Activated T-cell treated with anti-CD3 and anti-CD28 coated beads, Interleukin-2, amount 50 U/mL, for 24 hours (primary cell): Measurements from ENCODE around the gene CIROP.

Experiments used
- DNase-seq: peaks from one replicate; pipeline ENCODE4 v3.0.0-alpha.2; 2020
- H3K27ac Mint-ChIP-seq: 2 replicates; pipeline ENCODE4 v1.8.0; 2020; ENCODE audit warnings: mild to moderate bottlenecking, mixed read lengths
- H3K27me3 Mint-ChIP-seq: 2 replicates; pipeline ENCODE4 v1.8.0; 2020; ENCODE audit warnings: mixed read lengths
- H3K36me3 Mint-ChIP-seq: 2 replicates; pipeline ENCODE4 v1.8.0; 2020; ENCODE audit warnings: low read depth, mixed read lengths
- H3K4me1 Mint-ChIP-seq: 2 replicates; pipeline ENCODE4 v1.8.0; 2020; ENCODE audit warnings: low read depth, mixed read lengths
- H3K4me3 Mint-ChIP-seq: 2 replicates; pipeline ENCODE4 v1.8.0; 2020; ENCODE audit warnings: mild to moderate bottlenecking, moderate library complexity, mixed read lengths
- H3K9me3 Mint-ChIP-seq: 2 replicates; pipeline ENCODE4 v1.8.0; 2020; ENCODE audit warnings: mixed read lengths

Gene CIROP

DNA sequence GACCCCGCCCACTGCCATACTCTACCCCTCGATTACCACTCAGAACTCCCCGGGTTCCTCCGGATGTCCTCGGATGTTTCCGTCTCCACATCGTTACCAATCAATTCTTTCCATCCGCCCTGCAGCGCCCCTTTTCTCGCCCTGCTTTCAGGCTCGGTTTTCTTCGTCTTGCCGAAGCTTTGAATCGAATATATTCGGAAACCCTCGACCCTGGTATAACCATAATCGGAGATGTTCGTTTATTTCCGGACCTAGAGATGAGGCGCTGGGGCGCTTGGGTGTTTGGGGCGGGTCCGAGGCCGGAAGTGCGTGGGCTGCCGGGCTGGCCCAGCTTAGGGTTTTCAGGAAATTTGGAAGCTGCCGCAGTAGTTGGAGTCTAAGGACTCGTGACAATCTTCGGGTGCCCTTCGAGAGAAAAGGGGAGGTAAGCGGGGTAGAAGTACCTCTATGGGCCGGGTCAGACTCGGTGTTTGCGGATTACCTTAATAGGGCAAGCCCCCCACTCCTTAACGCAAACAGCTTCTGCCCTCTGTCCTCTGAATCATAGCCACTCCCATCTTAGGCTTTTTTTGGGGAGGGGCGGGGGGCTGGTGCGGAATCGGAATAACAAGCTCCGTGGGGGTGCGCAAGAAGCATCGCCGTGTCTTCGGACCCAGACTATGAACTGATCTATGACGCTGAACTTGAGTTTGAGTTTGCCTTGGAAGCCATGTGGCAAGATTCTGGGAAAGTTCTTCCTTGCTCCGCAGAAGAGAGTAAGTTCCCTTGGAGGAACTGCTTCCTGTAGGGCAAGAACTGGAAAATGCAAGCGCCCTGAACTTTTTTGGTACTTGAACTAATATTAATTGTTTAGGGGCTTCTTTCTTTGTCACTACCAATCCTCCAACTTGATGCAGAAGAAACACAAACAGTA, 9.3 kb downstream of the CIROP start, which contains the start of gene C14orf119:
Gene C14orf119 (plus strand): TSS at position 310 of the 913 bp plus-strand sequence. CDS start 2,154 bp downstream, outside the sequence.
- H3K4me3 Mint-ChIP-seq = no peak within 1 kb of the TSS
- H3K4me1 Mint-ChIP-seq = peaks cover 48% of the 10 kb centered on the region
- no peaks in the 10 kb centered on the region for H3K27me3 Mint-ChIP-seq
- no peak within 1 kb of the TSS for H3K27ac Mint-ChIP-seq
- H3K36me3 Mint-ChIP-seq = peaks cover 60% of the 10 kb centered on the region
- peak; percentile 90 for DNase-seq
- H3K9me3 Mint-ChIP-seq = no peaks in the 10 kb centered on the region

GRCh38 chr14:23094666-23095195, 10.1 kb downstream of the CIROP start, which contains the start of gene ACIN1:
TSS of gene ACIN1 (minus strand) at chr14:23095136. CDS start at chr14:23095112, 24 bp downstream.
- Mint-ChIP-seq H3K4me1 (peaks cover 53% of the 10 kb centered on the region), H3K4me3 (no peak within 1 kb of the TSS), H3K9me3 (no peaks in the 10 kb centered on the region), H3K27me3 (no peaks in the 10 kb centered on the region), H3K27ac (no peak within 1 kb of the TSS), H3K36me3 (peaks cover 67% of the 10 kb centered on the region)
- peak; percentile 99 for DNase-seq

GRCh38 chr14:23093991-23094665, 10.7 kb downstream of the CIROP start:
- Mint-ChIP-seq H3K9me3 (no peaks in the 10 kb centered on the region), H3K27me3 (no peaks in the 10 kb centered on the region), H3K36me3 (peaks cover 68% of the 10 kb centered on the region), H3K4me3 (no peak overlapping the region), H3K4me1 (peaks cover 57% of the 10 kb centered on the region), H3K27ac (no peak overlapping the region)
- DNase-seq = no peak

- H3K9me3 Mint-ChIP-seq = no peaks in the 10 kb centered on the region
- H3K4me3 Mint-ChIP-seq = no peak overlapping the region
- H3K36me3 Mint-ChIP-seq = peaks cover 68% of the 10 kb centered on the region
- peaks cover 57% of the 10 kb centered on the region for H3K4me1 Mint-ChIP-seq
- no peak for DNase-seq
- H3K27me3 Mint-ChIP-seq = no peaks in the 10 kb centered on the region
- peak overlapping the region; percentile 78 for H3K27ac Mint-ChIP-seq
These were observed 11.3 kb downstream of the CIROP start for GRCh38 chr14:23093526-23093925.

- Mint-ChIP-seq H3K4me3 (no peak overlapping the region), H3K36me3 (peaks cover 68% of the 10 kb centered on the region), H3K9me3 (no peaks in the 10 kb centered on the region), H3K4me1 (peaks cover 55% of the 10 kb centered on the region), H3K27ac (peak overlapping the region; percentile 78), H3K27me3 (no peaks in the 10 kb centered on the region)
- no peak for DNase-seq
These were observed 11.7 kb downstream of the CIROP start for GRCh38 chr14:23093104-23093503.

DNA sequence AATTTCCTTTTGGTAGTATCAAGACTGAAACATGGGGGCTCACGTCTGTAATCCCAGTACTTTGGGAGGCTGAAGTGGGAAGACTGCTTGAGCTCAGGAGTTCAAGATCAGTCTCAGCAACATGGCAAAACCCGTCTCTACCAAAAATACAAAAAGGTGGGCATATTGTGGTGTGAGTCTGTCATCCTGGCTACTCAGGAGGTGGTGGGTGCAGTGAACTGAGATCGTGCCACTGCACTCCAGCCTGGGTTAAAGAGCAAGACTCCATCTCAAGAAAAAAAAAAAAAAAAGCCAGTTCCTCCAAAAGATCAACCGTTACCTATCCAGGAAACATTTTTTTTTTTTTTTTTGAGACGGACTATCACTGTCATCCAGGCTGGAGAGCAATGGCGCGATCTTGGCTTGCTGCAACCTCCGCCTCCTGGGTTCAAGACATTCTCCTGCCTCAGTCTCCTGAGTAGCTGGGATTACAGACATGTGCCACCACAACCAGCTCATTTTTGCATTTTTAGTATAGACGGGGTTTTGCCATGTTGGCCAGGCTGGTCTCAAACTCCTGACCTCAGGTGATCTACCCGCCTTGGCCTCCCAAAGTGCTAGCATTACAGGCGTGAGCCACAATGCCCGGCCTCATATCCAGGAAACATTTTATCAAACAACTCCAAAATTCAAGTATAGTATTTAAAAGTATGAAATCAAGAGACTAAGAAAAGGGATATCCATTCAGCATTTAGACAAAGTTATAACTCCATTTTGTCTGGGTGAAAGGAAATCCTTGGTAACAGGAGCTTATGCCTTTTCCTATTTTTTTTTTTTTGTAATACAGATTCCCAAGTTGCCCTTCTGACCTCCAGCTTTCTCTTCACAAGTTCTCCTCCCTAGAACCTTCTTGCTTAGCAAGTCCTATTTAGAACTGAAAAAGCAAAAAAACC, 13.2 kb downstream of the CIROP start:
- Mint-ChIP-seq H3K36me3 (peaks cover 68% of the 10 kb centered on the region), H3K4me3 (no peak overlapping the region), H3K9me3 (no peaks in the 10 kb centered on the region), H3K4me1 (peaks cover 56% of the 10 kb centered on the region), H3K27ac (peak overlapping the region; percentile 83), H3K27me3 (no peaks in the 10 kb centered on the region)
- no peak for DNase-seq

DNA sequence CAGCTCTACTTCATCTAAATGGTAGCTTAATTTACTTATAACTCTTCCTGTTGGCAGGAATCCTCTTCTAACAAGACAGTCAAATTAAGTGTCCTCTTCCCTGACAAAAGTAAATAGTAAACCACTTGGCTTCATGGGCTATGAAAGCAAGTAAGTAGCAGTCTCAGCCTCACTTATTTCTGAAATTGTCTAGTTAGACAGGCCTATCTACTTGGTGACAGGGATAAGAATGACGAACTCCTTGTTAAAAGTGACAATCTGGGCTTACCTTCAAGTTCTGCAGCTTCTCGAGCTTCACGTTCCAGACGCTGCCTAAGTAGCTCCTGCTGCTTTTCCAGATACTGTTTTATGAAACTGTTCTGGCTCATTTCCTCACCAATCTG, 14.5 kb downstream of the CIROP start:
- Mint-ChIP-seq H3K9me3 (no peaks in the 10 kb centered on the region), H3K4me1 (peaks cover 66% of the 10 kb centered on the region), H3K4me3 (no peak overlapping the region), H3K27me3 (no peaks in the 10 kb centered on the region), H3K36me3 (peaks cover 80% of the 10 kb centered on the region), H3K27ac (peak overlapping the region; percentile 76)
- DNase-seq = no peak

DNA sequence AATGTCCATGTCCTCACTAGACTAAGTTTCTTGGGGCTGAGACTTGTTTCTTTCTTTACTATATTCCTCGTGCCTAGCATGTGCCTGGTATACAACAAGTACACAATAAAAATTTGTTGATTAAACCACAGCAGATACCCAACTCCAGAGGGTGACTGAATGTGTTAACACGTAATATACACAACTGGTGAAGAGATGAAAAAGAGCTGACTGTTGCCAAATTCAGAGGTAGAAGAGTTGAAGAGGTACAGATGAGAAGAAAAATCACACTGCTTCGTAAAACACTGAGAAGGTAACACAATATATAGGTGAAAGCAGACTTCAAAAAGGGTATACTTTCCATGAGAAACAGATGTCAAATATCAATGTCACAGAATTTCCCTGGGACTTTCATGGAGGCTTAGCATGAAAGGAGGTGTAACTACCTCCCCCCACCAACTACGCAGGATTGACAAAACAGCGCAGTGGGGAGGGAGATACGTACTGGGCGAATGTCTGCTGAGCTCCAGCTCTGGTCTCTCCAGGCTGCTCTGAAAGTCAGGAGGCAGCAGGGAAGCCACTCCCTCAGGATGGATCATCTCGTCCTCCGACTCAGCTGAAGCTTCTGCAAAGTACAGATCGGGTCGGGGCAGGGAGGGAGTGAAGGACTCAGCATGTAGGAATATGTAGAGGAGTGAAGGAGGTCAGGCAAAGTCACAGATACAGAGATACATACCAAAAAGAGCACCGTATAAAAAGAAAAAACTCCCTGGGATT, 15.1 kb downstream of the CIROP start:
- peak overlapping the region; percentile 76 for H3K27ac Mint-ChIP-seq
- no peaks in the 10 kb centered on the region for H3K9me3 Mint-ChIP-seq
- H3K4me3 Mint-ChIP-seq = no peak overlapping the region
- H3K36me3 Mint-ChIP-seq = peaks cover 85% of the 10 kb centered on the region
- H3K27me3 Mint-ChIP-seq = no peaks in the 10 kb centered on the region
- H3K4me1 Mint-ChIP-seq = peaks cover 71% of the 10 kb centered on the region
- no peak for DNase-seq

- Mint-ChIP-seq H3K9me3 (no peaks in the 10 kb centered on the region), H3K36me3 (peaks cover 90% of the 10 kb centered on the region)
These were observed 18.2 kb downstream of the CIROP start for GRCh38 chr14:23086565-23086964.

DNA sequence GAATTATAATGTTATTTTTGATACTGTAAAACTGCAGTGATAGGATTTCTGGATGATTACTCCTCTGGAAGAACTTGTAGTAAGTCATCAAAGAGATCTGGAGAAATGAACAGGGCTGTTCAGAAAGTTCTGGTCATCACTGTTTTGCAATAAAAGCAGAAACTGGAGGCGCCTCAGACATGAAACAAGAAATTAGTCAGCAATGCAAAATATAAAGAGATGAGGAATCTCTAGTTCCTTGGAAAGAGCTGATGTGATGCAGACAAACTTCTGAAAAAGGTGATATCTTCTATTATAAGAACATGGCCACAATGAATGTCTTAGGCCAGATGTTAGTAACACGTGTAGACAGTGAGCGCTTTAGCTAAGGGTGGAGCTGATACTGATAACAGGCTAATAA, 19.3 kb downstream of the CIROP start:
- no peak for DNase-seq
- Mint-ChIP-seq H3K27me3 (no peaks in the 10 kb centered on the region), H3K4me1 (peaks cover 49% of the 10 kb centered on the region), H3K9me3 (no peaks in the 10 kb centered on the region), H3K27ac (peak overlapping the region; percentile 89), H3K4me3 (peak overlapping the region; percentile 11), H3K36me3 (peaks cover 93% of the 10 kb centered on the region)

More at GRCh38 chr14:23086565-23086964, 18.2 kb downstream of the CIROP start:
- DNase-seq = no peak
- Mint-ChIP-seq H3K27me3 (no peaks in the 10 kb centered on the region), H3K27ac (peak overlapping the region; percentile 89), H3K4me1 (peaks cover 51% of the 10 kb centered on the region), H3K4me3 (no peak overlapping the region)

DNA sequence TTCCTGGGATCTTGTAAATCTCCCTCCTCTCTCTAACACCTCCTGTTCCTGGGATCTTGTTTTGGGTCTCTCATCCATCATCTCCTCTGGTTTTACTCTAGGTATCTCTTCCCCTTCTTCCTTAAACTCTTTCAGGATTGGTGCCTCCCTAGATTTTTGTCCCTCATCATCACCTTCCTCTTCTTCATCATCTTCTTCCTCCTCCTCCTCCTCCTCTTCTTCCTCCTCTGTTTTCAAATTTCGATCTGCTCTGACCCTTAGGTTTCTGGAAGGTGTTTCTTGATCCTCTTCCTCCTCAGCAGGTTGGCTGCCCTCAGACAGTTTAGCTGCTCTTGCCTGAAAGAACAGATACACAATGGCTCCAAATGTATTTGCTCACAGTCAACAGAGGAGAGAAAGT, 24.3 kb downstream of the CIROP start:
- Mint-ChIP-seq H3K27me3 (no peaks in the 10 kb centered on the region), H3K36me3 (peaks cover 93% of the 10 kb centered on the region), H3K9me3 (no peaks in the 10 kb centered on the region), H3K4me1 (peaks cover 18% of the 10 kb centered on the region), H3K4me3 (no peak overlapping the region), H3K27ac (peak overlapping the region; percentile 81)
- DNase-seq = no peak

- H3K4me1 Mint-ChIP-seq = peaks cover 11% of the 10 kb centered on the region
- peak overlapping the region; percentile 81 for H3K27ac Mint-ChIP-seq
- H3K4me3 Mint-ChIP-seq = no peak overlapping the region
- H3K9me3 Mint-ChIP-seq = no peaks in the 10 kb centered on the region
- no peaks in the 10 kb centered on the region for H3K27me3 Mint-ChIP-seq
- no peak for DNase-seq
- peaks cover 93% of the 10 kb centered on the region for H3K36me3 Mint-ChIP-seq
These were observed 25.1 kb downstream of the CIROP start for GRCh38 chr14:23079716-23080115.

GRCh38 chr14:23078692-23079116, 26.1 kb downstream of the CIROP start:
- no peaks in the 10 kb centered on the region for H3K9me3 Mint-ChIP-seq
- H3K4me1 Mint-ChIP-seq = peaks cover 8% of the 10 kb centered on the region
- H3K27ac Mint-ChIP-seq = peak overlapping the region; percentile 81
- no peak for DNase-seq
- peaks cover 96% of the 10 kb centered on the region for H3K36me3 Mint-ChIP-seq
- no peak overlapping the region for H3K4me3 Mint-ChIP-seq
- H3K27me3 Mint-ChIP-seq = no peaks in the 10 kb centered on the region
